Loucy (cell line): Measurements from ENCODE around the gene TRIM37.

Source experiments
- H2AFZ ChIP-seq: fragments of 200-600 bp; sonication (generic); 2 replicates; pipeline ENCODE4 v1.6.0; 2016; ENCODE audit warnings: antibody characterized with exemption, mild to moderate bottlenecking, low read length, moderate library complexity
- H3F3A ChIP-seq: fragments of 200-600 bp; 2 replicates; pipeline ENCODE4 v1.6.0; 2016; ENCODE audit warnings: antibody characterized with exemption, low read depth, mild to moderate bottlenecking
- H3K27me3 ChIP-seq: fragments of 200-600 bp; sonication (generic); 2 replicates; pipeline ENCODE4 v1.6.1; 2014; ENCODE audit warnings: low read length, mild to moderate bottlenecking; ENCODE audit not compliant: insufficient read depth, poor library complexity, severe bottlenecking
- H3K36me3 ChIP-seq: fragments of 200-600 bp; sonication (generic); 2 replicates; pipeline ENCODE4 v1.6.1; 2016; ENCODE audit warnings: low read length; ENCODE audit not compliant: insufficient read depth
- H3K4me1 ChIP-seq: fragments of 200-600 bp; sonication (generic); 2 replicates; pipeline ENCODE4 v1.5.1; 2014; ENCODE audit warnings: low read length, mild to moderate bottlenecking; ENCODE audit not compliant: insufficient read depth, poor library complexity, severe bottlenecking
- H3K4me2 ChIP-seq: fragments of 200-600 bp; sonication (generic); 2 replicates; pipeline ENCODE4 v1.6.0; 2014; ENCODE audit warnings: antibody characterized with exemption, low read length, low read depth, mild to moderate bottlenecking; ENCODE audit not compliant: poor library complexity, severe bottlenecking
- H3K4me3 ChIP-seq: fragments of 200-600 bp; sonication (generic); 2 replicates; pipeline ENCODE4 v1.5.1; 2014; ENCODE audit warnings: low read length, mild to moderate bottlenecking, mixed read lengths; ENCODE audit not compliant: poor library complexity, severe bottlenecking
- H3K79me2 ChIP-seq: fragments of 200-600 bp; sonication (generic); 2 replicates; pipeline ENCODE4 v1.6.1; 2014; ENCODE audit warnings: low read length; ENCODE audit not compliant: insufficient read depth
- H3K9ac ChIP-seq: fragments of 200-600 bp; sonication (generic); 2 replicates; pipeline ENCODE4 v1.6.0; 2014; ENCODE audit warnings: mild to moderate bottlenecking, low read depth, low read length, moderate library complexity; ENCODE audit not compliant: poor library complexity, severe bottlenecking
- H3K9me2 ChIP-seq: fragments of 200-600 bp; sonication (generic); replicated peaks from 2 replicates; pipeline ENCODE4 v1.6.1; 2016; ENCODE audit warnings: low read depth, low read length, mixed read lengths
- H3K9me3 ChIP-seq: fragments of 200-600 bp; sonication (generic); 2 replicates; pipeline ENCODE4 v1.6.1; 2014; ENCODE audit warnings: mild to moderate bottlenecking, antibody characterized with exemption, low read length, low read depth; ENCODE audit not compliant: insufficient read depth
- H4K20me1 ChIP-seq: fragments of 200-600 bp; sonication (generic); 2 replicates; pipeline ENCODE4 v1.6.0; 2014; ENCODE audit warnings: antibody characterized with exemption, low read length, mild to moderate bottlenecking; ENCODE audit not compliant: insufficient read depth, poor library complexity, severe bottlenecking
- EZH2phosphoT487 ChIP-seq: fragments of 200-600 bp; IDR thresholded peaks from 2 replicates; pipeline ENCODE4 v1.6.1; 2018; ENCODE audit warnings: antibody characterized with exemption, mild to moderate bottlenecking, moderate library complexity, borderline replicate concordance
- TF ChIP-seq, protein P1 (sequence below): fragments of 200-600 bp; sonication (generic); conservative IDR thresholded peaks from 2 replicates; pipeline ENCODE4 v1.5.1; 2014; ENCODE audit warnings: mild to moderate bottlenecking, antibody characterized with exemption, low read length

Gene TRIM37

GRCh38 chr17:58969612-58970011 lies 137.1 kb downstream of the TRIM37 start:
- 0 out of 2 replicates have a peak overlapping the region, but pooled peaks have one; percentile 36 for H2AFZ ChIP-seq
- H3K4me3 ChIP-seq, result no peak overlapping the region
- no peaks in the 10 kb centered on the region for H3K9me3 ChIP-seq
- H4K20me1 ChIP-seq, result no peaks in the 10 kb centered on the region
- no peaks in the 10 kb centered on the region for H3K27me3 ChIP-seq
- H3F3A ChIP-seq, result no peaks in the 10 kb centered on the region
- H3K9ac ChIP-seq, result no peak overlapping the region
- H3K4me2 ChIP-seq, result no peak overlapping the region
- H3K4me1 ChIP-seq, result peaks cover 11% of the 10 kb centered on the region
- H3K79me2 ChIP-seq, result no peaks in the 10 kb centered on the region
- H3K9me2 ChIP-seq, result no peaks in the 10 kb centered on the region
- no peaks in the 10 kb centered on the region for H3K36me3 ChIP-seq
- TF ChIP-seq, protein P1, sequence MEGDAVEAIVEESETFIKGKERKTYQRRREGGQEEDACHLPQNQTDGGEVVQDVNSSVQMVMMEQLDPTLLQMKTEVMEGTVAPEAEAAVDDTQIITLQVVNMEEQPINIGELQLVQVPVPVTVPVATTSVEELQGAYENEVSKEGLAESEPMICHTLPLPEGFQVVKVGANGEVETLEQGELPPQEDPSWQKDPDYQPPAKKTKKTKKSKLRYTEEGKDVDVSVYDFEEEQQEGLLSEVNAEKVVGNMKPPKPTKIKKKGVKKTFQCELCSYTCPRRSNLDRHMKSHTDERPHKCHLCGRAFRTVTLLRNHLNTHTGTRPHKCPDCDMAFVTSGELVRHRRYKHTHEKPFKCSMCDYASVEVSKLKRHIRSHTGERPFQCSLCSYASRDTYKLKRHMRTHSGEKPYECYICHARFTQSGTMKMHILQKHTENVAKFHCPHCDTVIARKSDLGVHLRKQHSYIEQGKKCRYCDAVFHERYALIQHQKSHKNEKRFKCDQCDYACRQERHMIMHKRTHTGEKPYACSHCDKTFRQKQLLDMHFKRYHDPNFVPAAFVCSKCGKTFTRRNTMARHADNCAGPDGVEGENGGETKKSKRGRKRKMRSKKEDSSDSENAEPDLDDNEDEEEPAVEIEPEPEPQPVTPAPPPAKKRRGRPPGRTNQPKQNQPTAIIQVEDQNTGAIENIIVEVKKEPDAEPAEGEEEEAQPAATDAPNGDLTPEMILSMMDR, result no peak
- TF ChIP-seq EZH2phosphoT487, result no peak

- Histone ChIP-seq H3K79me2 (no peaks in the 10 kb centered on the region), H4K20me1 (no peaks in the 10 kb centered on the region), H3K36me3 (no peaks in the 10 kb centered on the region), H2AFZ (0 out of 2 replicates have a peak overlapping the region, but pooled peaks have one; percentile 36), H3K9ac (no peak overlapping the region), H3K4me3 (no peak overlapping the region), H3K9me2 (no peaks in the 10 kb centered on the region), H3K4me1 (peaks cover 11% of the 10 kb centered on the region), H3K4me2 (peak overlapping the region; percentile 35), H3F3A (no peaks in the 10 kb centered on the region), H3K27me3 (no peaks in the 10 kb centered on the region), H3K9me3 (no peaks in the 10 kb centered on the region)
- TF ChIP-seq EZH2phosphoT487, result no peak
- TF ChIP-seq, protein P1, result no peak
Measured at GRCh38 chr17:58969156-58969555, 137.5 kb downstream of the TRIM37 start.

GRCh38 chr17:58968426-58969061 lies 138.1 kb downstream of the TRIM37 start:
- H3K9ac ChIP-seq, result no peak overlapping the region
- H3K4me1 ChIP-seq, result peaks cover 11% of the 10 kb centered on the region
- no peaks in the 10 kb centered on the region for H3K9me3 ChIP-seq
- no peak overlapping the region for H3K4me3 ChIP-seq
- H3K9me2 ChIP-seq, result no peaks in the 10 kb centered on the region
- H3K4me2 ChIP-seq, result peak overlapping the region; percentile 35
- H3F3A ChIP-seq, result no peaks in the 10 kb centered on the region
- 0 out of 2 replicates have a peak overlapping the region, but pooled peaks have one; percentile 36 for H2AFZ ChIP-seq
- H3K27me3 ChIP-seq, result no peaks in the 10 kb centered on the region
- TF ChIP-seq, protein P1, result no peak
- TF ChIP-seq EZH2phosphoT487, result no peak
- no peaks in the 10 kb centered on the region for H3K36me3 ChIP-seq
- H4K20me1 ChIP-seq, result no peaks in the 10 kb centered on the region
- H3K79me2 ChIP-seq, result no peaks in the 10 kb centered on the region
